Fibroblast of skin of right quadriceps (primary cell): Measurements from ENCODE around the gene DNER.
"Not testable (repeated sequence)": the region's sequence is repeated elsewhere in the genome, so short reads cannot be mapped to it uniquely, and the experiment has no call there.

Experiments
- DNase-seq: peaks from one replicate; pipeline ENCODE4 v3.0.0-alpha.2; 2013

DNER gene

GRCh38 chr2:229715895-229716507 lies 1.6 kb upstream of the DNER start:
- no peak for DNase-seq

GRCh38 chr2:229714736-229715541 lies 584 bp upstream of the DNER start:
- DNase-seq, result peak; percentile 38

- DNase-seq, result no peak
These were observed 830 bp downstream of the DNER start for GRCh38 chr2:229713371-229714079.

- no peak for DNase-seq
These were observed 2.2 kb downstream of the DNER start for GRCh38 chr2:229712136-229712535.

- no peak for DNase-seq
These were observed 6.0 kb downstream of the DNER start for GRCh38 chr2:229708335-229708734.

GRCh38 chr2:229703909-229704630 lies 10.3 kb downstream of the DNER start:
- no peak for DNase-seq

GRCh38 chr2:229701716-229702115 lies 12.6 kb downstream of the DNER start:
- DNase-seq, result no peak

GRCh38 chr2:229701062-229701461 lies 13.3 kb downstream of the DNER start:
- no peak for DNase-seq

GRCh38 chr2:229695961-229696360 lies 18.4 kb downstream of the DNER start:
- DNase-seq, result no peak

GRCh38 chr2:229693845-229694244 lies 20.5 kb downstream of the DNER start:
- DNase-seq, result not testable (repeated sequence)

- DNase-seq, result no peak
These were observed 22.7 kb downstream of the DNER start for GRCh38 chr2:229691631-229692030.

GRCh38 chr2:229689307-229689839 lies 25.0 kb downstream of the DNER start:
- no peak for DNase-seq

- no peak for DNase-seq
These were observed 26.2 kb downstream of the DNER start for GRCh38 chr2:229688141-229688540.

- no peak for DNase-seq
These were observed 28.0 kb downstream of the DNER start for GRCh38 chr2:229686122-229686919.

- no peak for DNase-seq
These were observed 29.3 kb downstream of the DNER start for GRCh38 chr2:229684942-229685562.

GRCh38 chr2:229679393-229680125 lies 34.8 kb downstream of the DNER start:
- DNase-seq, result no peak

- DNase-seq, result no peak
These were observed 38.8 kb downstream of the DNER start for GRCh38 chr2:229675569-229675968.

GRCh38 chr2:229674830-229675530 lies 39.4 kb downstream of the DNER start:
- DNase-seq, result no peak

GRCh38 chr2:229673676-229674075 lies 40.7 kb downstream of the DNER start:
- no peak for DNase-seq

- no peak for DNase-seq
These were observed 42.3 kb downstream of the DNER start for GRCh38 chr2:229672021-229672420.
